Mucosa of gallbladder (tissue), 1 donor: ENCODE results near the gene PLEKHG4. TPM values are rescaled to one million over a fixed set of nuclear protein-coding genes. Genes with fewer than 3 reads are reported as not detected.

Experiments
- DNase-seq: peaks from one replicate; pipeline ENCODE4 v3.0.0-alpha.2; 2020; ENCODE audit warnings: low spot score
- total RNA-seq: library from RNA; stranded (reverse); gene quantifications from one replicate; pipeline ENCODE4 v1.2.1, GENCODE V29; 2021
- donor health status: DM: no; HTN: no; CAD: no.

Gene PLEKHG4
- total RNA-seq, 1 donor from 2014 or later: 6.7 TPM

DNA sequence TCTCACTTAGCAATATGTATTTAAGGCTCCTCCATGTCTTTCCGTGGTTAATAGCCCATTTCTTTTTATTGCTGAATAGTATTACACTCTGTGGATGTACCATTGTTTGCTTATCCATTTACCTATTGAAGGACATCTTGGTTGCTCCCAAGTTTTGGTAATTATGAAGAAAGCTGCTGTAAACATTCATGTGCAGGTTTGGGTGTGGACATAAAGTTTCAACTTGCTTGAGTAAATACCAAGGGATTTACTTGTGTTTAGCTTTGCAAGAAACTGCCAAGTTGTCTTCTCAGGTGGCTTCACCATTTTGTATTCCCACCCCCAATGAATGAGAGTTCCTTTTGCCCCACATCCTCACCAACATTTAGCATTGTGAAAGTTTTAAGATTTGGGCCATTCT, 56.8 kb downstream of the PLEKHG4 start:
- DNase-seq: no peak

DNA sequence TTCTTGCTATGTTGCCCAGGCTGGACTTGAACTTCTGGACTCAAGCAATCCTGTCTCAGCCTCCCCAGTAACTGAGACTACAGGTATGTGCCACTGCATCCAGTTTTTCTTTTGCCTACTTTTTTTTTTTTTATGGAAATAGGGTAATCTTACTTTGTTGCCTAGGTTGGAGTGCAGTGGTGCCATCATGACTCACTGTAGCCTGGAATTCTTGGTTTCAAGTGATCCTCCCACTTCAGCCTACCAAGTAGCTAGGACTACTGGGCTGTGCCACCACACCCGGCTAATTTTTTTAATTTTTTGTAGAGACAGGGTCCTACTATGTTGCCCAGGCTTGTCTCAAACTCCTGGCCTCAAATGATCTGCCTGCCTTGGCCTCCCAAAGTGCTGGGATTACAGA, 57.3 kb downstream of the PLEKHG4 start:
- DNase-seq: no peak

Other genes with a start within 250 kb of the PLEKHG4 start
- 14.2 TPM for gene PHAF1, start 169.6 kb upstream of the PLEKHG4 start, total RNA-seq
- 14.1 TPM for gene B3GNT9, start 128.5 kb upstream of the PLEKHG4 start, total RNA-seq
- 38.2 TPM for gene TRADD, start 119.6 kb upstream of the PLEKHG4 start, total RNA-seq
- 24.6 TPM for gene FBXL8, start 119.6 kb upstream of the PLEKHG4 start, total RNA-seq
- 51.3 TPM for gene HSF4, start 114.8 kb upstream of the PLEKHG4 start, total RNA-seq
- 79.0 TPM for gene NOL3, start 109.0 kb upstream of the PLEKHG4 start, total RNA-seq
- gene MATCAP1, start 95.6 kb upstream of the PLEKHG4 start, total RNA-seq: 68.4 TPM
- 3.2 TPM for gene EXOC3L1, start 89.4 kb upstream of the PLEKHG4 start, total RNA-seq
- gene E2F4, start 87.4 kb upstream of the PLEKHG4 start, total RNA-seq: 54.9 TPM
- gene ELMO3, start 80.4 kb upstream of the PLEKHG4 start, total RNA-seq: 68.3 TPM
- 46.9 TPM for gene TMEM208, start 52.4 kb upstream of the PLEKHG4 start, total RNA-seq
- 46.4 TPM for gene FHOD1, start 32.1 kb upstream of the PLEKHG4 start, total RNA-seq
- 3.2 TPM for gene SLC9A5, start 30.6 kb upstream of the PLEKHG4 start, total RNA-seq
- gene KCTD19, start 47.2 kb downstream of the PLEKHG4 start, total RNA-seq: 0.37 TPM
- 2.1 TPM for gene LRRC36, start 47.3 kb downstream of the PLEKHG4 start, total RNA-seq
- 12.3 TPM for gene TPPP3, start 114.0 kb downstream of the PLEKHG4 start, total RNA-seq
- gene ZDHHC1, start 136.9 kb downstream of the PLEKHG4 start, total RNA-seq: 23.2 TPM
- gene HSD11B2, start 151.6 kb downstream of the PLEKHG4 start, total RNA-seq: 29.1 TPM
- gene ATP6V0D1, start 201.6 kb downstream of the PLEKHG4 start, total RNA-seq: 106 TPM
- not detected for gene AGRP, start 204.0 kb downstream of the PLEKHG4 start, total RNA-seq
- gene RIPOR1, start 249.3 kb downstream of the PLEKHG4 start, total RNA-seq: 70.6 TPM